OCI-LY1 (cell line): ENCODE data around the gene TACR1.

Experiments used
- H2AFZ ChIP-seq: fragments of 200-600 bp; sonication (generic), shearing (Covaris generic); 2 replicates; pipeline ENCODE4 v1.6.0; 2014; ENCODE audit warnings: antibody characterized with exemption, mild to moderate bottlenecking, low read length
- H3F3A ChIP-seq: fragments of 200-600 bp; sonication (generic), shearing (Covaris generic); 2 replicates; pipeline ENCODE4 v1.6.0; 2014; ENCODE audit warnings: mild to moderate bottlenecking, antibody characterized with exemption, low read length, moderate library complexity; ENCODE audit not compliant: insufficient read depth
- H3K27ac ChIP-seq: fragments of 200-600 bp; sonication (generic); 2 replicates; pipeline ENCODE4 v1.5.1; 2014; ENCODE audit warnings: low read length, mixed run types, mild to moderate bottlenecking, low read depth; ENCODE audit not compliant: poor library complexity, severe bottlenecking
- H3K27me3 ChIP-seq: fragments of 200-600 bp; sonication (generic); 2 replicates; pipeline ENCODE4 v1.6.0; 2014; ENCODE audit warnings: antibody characterized with exemption, mild to moderate bottlenecking, low read length, moderate library complexity; ENCODE audit not compliant: insufficient read depth
- H3K36me3 ChIP-seq: fragments of 200-600 bp; sonication (generic); 2 replicates; pipeline ENCODE4 v1.6.1; 2014; ENCODE audit warnings: mild to moderate bottlenecking, antibody characterized with exemption, low read length, moderate library complexity, mixed read lengths; ENCODE audit not compliant: insufficient read depth
- H3K4me1 ChIP-seq: fragments of 200-600 bp; sonication (generic); 2 replicates; pipeline ENCODE4 v1.5.1; 2014; ENCODE audit warnings: mild to moderate bottlenecking, low read length, moderate library complexity; ENCODE audit not compliant: insufficient read depth, severe bottlenecking
- H3K4me2 ChIP-seq: fragments of 200-600 bp; sonication (generic), shearing (Covaris generic); 2 replicates; pipeline ENCODE4 v1.6.1; 2014; ENCODE audit warnings: low read length
- H3K4me3 ChIP-seq: fragments of 200-600 bp; sonication (generic); 2 replicates; pipeline ENCODE4 v1.5.1; 2014; ENCODE audit warnings: low read length, low read depth, mild to moderate bottlenecking, mixed read lengths; ENCODE audit not compliant: poor library complexity, severe bottlenecking
- H3K79me2 ChIP-seq: fragments of 200-600 bp; shearing (Covaris generic); 2 replicates; pipeline ENCODE4 v1.6.1; 2016; ENCODE audit warnings: mixed run types, low read length, mixed read lengths; ENCODE audit not compliant: insufficient read depth
- H3K9ac ChIP-seq: fragments of 200-600 bp; sonication (generic), shearing (Covaris generic); 2 replicates; pipeline ENCODE4 v1.6.1; 2014; ENCODE audit warnings: mild to moderate bottlenecking, low read length, mixed read lengths
- H3K9me2 ChIP-seq: fragments of 200-600 bp; sonication (generic), shearing (Covaris generic); 2 replicates; pipeline ENCODE4 v1.6.1; 2014; ENCODE audit warnings: low read depth, mild to moderate bottlenecking, low read length, mixed read lengths
- H3K9me3 ChIP-seq: fragments of 200-600 bp; shearing (Covaris generic); 2 replicates; pipeline ENCODE4 v1.6.1; 2014; ENCODE audit warnings: low read length, mixed read lengths
- H4K20me1 ChIP-seq: fragments of 200-600 bp; sonication (generic), shearing (Covaris generic); 2 replicates; pipeline ENCODE4 v1.6.0; 2016; ENCODE audit warnings: mild to moderate bottlenecking, low read length; ENCODE audit not compliant: insufficient read depth
- CTCF ChIP-seq: fragments of 200-600 bp; sonication (generic), shearing (Covaris generic); IDR thresholded peaks from 2 replicates; pipeline ENCODE4 v1.5.1; 2017; ENCODE audit warnings: mild to moderate bottlenecking, antibody characterized with exemption, low read length, moderate library complexity, mixed read lengths
- EZH2 ChIP-seq: fragments of 200-600 bp; sonication (generic), shearing (Covaris generic); IDR thresholded peaks from 2 replicates; pipeline ENCODE4 v1.8.0; 2017; ENCODE audit warnings: borderline replicate concordance, mixed run types, mild to moderate bottlenecking, antibody characterized with exemption, low read length, moderate library complexity, mixed read lengths

Gene TACR1

DNA sequence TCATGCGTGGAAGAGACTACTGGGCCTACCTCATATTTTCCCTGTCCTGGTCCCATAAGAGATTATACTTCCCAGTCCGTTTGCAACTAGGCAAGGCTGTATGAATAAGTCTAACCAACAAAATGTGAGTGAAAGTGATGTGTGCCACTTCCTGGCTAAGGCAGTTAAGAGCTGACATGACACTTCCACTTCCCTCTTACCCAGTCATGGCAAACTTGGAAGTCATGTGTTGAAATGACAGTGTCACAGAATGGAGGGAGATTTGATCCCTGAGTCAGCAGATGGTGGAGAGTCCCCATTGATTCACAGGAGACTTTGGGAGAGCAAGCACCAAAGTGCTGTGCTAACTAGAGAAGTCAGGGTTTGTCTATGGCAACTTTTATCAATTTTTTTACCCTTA lies 36.4 kb downstream of the TACR1 start:
- Histone ChIP-seq H3K36me3 (no peaks in the 10 kb centered on the region), H3K9ac (no peak overlapping the region), H3K9me2 (no peaks in the 10 kb centered on the region), H3K9me3 (no peaks in the 10 kb centered on the region), H3K4me1 (no peaks in the 10 kb centered on the region), H3K4me2 (no peak overlapping the region), H3F3A (no peaks in the 10 kb centered on the region), H3K27ac (no peak overlapping the region), H3K79me2 (no peaks in the 10 kb centered on the region), H3K4me3 (no peak overlapping the region), H2AFZ (no peak overlapping the region), H4K20me1 (no peaks in the 10 kb centered on the region), H3K27me3 (no peaks in the 10 kb centered on the region)
- TF ChIP-seq CTCF (no peak), EZH2 (no peak)

DNA sequence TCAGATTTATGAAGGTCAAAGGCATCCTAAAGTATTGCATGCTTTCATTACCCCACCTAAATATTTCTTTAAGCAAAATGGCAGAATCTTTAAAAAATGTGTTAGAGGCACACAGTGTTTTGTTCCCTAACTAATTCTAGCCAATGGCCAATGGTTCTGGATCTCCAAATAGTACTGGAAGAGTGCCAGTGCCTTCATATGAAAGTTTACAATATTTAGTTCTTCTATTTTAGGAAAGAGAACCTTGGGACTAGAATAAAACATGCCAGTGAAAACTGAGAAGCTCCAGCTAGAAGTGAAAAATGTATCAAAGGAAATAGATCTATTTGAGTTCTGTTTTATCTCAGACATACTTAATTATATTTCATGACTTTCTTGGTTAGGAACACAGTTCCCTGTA lies 37.1 kb downstream of the TACR1 start:
- H3K4me2 ChIP-seq = no peak overlapping the region
- H3K9me3 ChIP-seq = no peaks in the 10 kb centered on the region
- no peak overlapping the region for H2AFZ ChIP-seq
- no peaks in the 10 kb centered on the region for H4K20me1 ChIP-seq
- no peak overlapping the region for H3K9ac ChIP-seq
- H3K4me3 ChIP-seq = no peak overlapping the region
- no peaks in the 10 kb centered on the region for H3K27me3 ChIP-seq
- no peaks in the 10 kb centered on the region for H3K79me2 ChIP-seq
- H3K9me2 ChIP-seq = no peaks in the 10 kb centered on the region
- no peak for TF ChIP-seq CTCF
- TF ChIP-seq EZH2 = no peak
- no peaks in the 10 kb centered on the region for H3K36me3 ChIP-seq
- H3K4me1 ChIP-seq = no peaks in the 10 kb centered on the region
- H3K27ac ChIP-seq = no peak overlapping the region
- H3F3A ChIP-seq = no peaks in the 10 kb centered on the region

GRCh38 chr2:75157435-75157834 lies 41.9 kb downstream of the TACR1 start:
- H3K9me2 ChIP-seq = no peaks in the 10 kb centered on the region
- H4K20me1 ChIP-seq = no peaks in the 10 kb centered on the region
- H3K27ac ChIP-seq = no peak overlapping the region
- no peak overlapping the region for H3K9ac ChIP-seq
- H3K4me3 ChIP-seq = no peak overlapping the region
- H3K27me3 ChIP-seq = no peaks in the 10 kb centered on the region
- H3K9me3 ChIP-seq = no peaks in the 10 kb centered on the region
- TF ChIP-seq CTCF = no peak
- no peak for TF ChIP-seq EZH2
- no peaks in the 10 kb centered on the region for H3K36me3 ChIP-seq
- no peak overlapping the region for H3K4me2 ChIP-seq
- no peaks in the 10 kb centered on the region for H3F3A ChIP-seq
- H2AFZ ChIP-seq = no peak overlapping the region
- H3K79me2 ChIP-seq = no peaks in the 10 kb centered on the region
- no peaks in the 10 kb centered on the region for H3K4me1 ChIP-seq
